GF-D8 (cell line): Measurements from ENCODE around the gene UBC.
"Not testable (repeated sequence)": the region's sequence is repeated elsewhere in the genome, so short reads cannot be mapped to it uniquely, and the experiment has no call there.

ENCODE experiments used
- DNase-seq: peaks from one replicate; lab custom pipeline; 2025; lab: John Stamatoyannopoulos, UW

The UBC gene

GRCh38 chr12:124914392-124915238 is at the start of gene UBC:
UBC (minus strand) TSS chr12:124914650; CDS start chr12:124913771, 879 bp downstream.
- no peak for DNase-seq

DNA sequence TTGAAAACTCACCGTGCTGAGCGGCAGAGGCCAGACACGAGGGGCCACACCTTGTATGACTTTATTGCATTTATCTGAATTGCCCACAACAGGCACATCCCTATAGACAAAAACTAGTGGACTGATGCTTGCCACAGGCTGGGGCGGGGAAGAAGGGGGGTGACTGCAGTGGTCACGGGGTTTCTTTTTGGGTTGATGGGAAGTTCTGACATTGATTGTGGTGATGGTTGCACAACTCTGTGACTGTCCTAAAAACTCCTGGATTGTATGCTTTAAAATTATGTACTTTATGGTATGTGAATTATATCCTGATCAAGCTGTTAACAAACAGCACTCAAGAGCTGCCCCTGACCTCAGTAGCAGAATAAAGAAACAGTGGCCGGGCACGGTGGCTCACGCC is 48.8 kb upstream of the UBC start:
- no peak for DNase-seq

DNA sequence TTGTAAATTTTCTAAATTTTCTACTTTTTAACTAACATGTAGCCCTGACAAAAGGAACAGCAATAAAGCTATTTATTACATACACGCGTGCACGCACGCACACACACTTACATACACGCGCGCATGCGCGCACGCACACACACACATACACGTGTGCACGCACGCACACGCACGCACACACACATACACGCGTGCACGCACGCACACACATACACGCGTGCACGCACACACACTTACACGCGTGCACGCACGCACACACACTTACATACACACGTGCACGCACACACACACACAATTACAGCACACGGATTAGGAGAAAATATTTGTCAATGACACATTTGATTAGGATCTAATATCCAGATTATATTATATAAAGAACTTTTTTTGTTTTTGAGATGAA is 46.6 kb upstream of the UBC start:
- no peak for DNase-seq

DNA sequence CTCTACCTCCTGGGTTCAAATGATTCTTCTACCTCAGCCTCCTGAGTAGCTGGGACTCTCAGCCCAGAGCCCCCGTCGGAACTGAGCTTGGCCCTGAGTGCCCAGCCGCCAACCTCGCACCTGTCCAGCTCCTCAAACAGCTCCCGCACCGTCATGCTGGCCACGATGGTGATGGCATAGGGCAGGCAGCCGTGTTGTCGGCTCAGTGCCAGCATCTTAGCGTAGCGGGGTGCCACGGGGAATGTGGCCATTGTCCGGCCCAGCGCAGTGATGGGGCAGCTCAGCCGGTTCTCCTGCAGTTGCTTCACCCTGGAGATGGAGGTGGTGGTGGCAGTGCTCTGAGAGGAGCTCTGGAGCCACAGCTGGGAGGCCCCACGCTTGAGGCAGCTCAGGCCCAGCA is 42.1 kb upstream of the UBC start:
- DNase-seq, result no peak

- DNase-seq, result no peak
These were observed 40.3 kb upstream of the UBC start for GRCh38 chr12:124954771-124955170.

GRCh38 chr12:124953689-124954405 is 39.4 kb upstream of the UBC start:
- no peak for DNase-seq

GRCh38 chr12:124952801-124953200 is 38.4 kb upstream of the UBC start:
- no peak for DNase-seq

DNA sequence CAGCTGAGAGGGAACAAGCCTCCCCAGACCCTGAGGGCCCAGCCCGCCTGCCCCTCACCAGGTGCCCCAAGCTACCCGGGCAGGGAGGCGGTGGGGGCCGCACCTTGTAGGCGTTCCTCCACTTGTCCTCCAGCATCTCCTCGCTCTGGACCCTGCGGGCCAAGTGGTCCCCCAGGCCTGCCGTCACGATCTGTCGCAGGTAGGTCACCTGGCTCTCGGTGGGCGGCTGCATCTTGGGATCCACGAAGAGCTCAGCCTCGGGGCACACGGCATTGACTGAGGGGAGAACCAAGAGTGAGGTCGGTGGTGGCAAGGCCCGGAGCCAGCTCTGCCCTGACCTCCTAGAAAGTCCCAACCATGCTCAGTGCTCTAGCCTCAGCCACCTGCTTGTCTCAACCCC is 37.8 kb upstream of the UBC start:
- DNase-seq, result no peak

GRCh38 chr12:124949779-124950728 is 35.6 kb upstream of the UBC start:
- no peak for DNase-seq

DNA sequence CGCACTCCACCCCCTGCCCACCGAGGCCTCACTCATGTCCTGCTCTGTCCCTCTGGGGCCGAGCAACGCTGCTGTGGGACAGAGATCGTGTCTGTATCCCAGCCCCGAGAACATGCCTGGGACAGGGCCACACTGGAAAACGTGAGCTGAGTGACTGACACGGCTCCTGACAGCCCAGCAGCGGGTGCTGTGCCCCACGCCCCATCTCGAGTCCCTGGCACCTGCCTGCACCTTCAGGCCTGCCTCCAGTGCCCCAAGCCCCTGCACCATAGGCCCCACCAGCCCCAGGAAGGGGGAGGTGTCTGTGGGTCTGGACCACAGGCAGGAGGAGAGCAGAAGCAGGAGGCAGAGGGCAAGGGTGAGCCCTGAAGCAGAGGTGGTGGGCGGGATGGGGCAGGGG is 34.6 kb upstream of the UBC start:
- DNase-seq, result no peak

DNA sequence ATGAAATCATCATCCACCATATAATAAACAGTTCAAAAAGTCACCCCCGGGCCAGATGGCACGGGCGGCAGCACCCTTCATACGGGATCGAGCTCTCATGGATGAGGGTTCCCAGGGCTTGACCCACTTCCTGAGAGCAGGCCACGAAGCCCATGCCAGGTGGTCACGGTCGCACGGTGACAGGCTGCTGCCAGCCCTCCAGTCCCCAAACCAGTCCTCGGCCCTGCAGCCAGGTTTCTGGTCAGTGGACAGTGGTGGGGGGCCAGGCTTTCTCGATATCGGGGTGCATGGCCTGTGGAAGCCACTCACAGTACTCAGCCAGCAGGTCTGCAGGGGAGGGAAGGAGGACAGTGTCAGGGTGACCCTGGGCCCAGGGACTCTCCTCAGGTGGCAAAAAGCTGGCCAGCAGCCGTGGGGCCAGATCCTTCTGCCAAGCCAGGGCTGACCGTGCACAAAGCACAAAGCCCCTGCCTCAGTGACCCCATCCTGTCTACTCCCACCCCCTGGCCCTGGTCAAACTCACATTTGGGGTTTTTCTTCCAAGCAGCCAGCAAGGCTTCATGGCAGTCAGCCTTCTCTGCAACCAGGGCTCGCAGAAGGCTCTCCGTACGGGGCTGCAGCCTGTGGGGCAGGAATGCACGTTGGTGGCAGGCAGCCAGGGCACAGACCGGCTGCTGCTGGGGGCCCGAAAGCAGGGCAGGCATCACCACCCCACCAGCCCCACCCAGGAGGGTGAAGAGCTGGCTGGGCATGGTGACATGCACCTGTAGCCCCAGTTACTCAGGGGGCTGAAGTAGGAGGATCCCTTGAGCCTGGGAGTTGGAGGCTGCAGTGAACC is 33.3 kb upstream of the UBC start:
- DNase-seq, result no peak

DNA sequence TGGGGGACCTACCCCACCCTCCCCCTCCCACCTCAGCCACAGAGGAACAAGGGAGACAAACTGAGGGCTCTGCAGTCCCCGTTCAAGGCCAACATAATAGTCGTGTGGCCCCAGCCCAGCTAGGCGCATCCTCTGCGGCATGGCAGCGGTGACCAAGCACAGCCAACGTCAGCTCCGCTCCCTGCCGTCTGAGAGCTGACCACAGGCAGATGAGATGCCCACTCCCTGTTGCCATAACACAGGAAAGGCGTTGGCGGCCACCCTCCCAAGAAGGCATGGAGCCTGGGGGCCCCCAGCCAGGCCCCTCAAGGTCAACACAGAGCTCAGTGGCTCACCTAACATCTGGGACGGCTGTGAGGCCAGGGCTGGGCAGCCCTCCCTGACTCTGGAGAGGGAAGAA is 32.6 kb upstream of the UBC start:
- DNase-seq, result no peak

DNA sequence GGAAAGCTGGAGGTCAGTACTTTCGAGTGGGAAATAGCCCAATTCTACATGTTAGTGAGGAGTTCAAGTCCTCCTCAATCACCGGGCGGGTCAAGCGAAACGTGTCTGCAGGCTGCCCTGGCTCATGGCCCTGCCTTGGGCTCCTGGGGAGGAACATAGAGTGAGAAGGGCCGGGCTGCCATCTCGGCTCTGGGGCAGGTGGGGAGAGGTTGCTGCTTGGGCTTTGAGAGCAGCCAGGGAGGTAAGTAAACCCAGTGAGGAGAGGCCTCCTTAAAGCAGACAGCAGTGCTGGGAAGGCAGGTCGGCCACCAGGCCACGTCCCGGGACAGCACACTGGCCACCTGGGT is 32.0 kb upstream of the UBC start:
- no peak for DNase-seq

GRCh38 chr12:124941170-124941527 is 26.7 kb upstream of the UBC start:
- no peak for DNase-seq

DNA sequence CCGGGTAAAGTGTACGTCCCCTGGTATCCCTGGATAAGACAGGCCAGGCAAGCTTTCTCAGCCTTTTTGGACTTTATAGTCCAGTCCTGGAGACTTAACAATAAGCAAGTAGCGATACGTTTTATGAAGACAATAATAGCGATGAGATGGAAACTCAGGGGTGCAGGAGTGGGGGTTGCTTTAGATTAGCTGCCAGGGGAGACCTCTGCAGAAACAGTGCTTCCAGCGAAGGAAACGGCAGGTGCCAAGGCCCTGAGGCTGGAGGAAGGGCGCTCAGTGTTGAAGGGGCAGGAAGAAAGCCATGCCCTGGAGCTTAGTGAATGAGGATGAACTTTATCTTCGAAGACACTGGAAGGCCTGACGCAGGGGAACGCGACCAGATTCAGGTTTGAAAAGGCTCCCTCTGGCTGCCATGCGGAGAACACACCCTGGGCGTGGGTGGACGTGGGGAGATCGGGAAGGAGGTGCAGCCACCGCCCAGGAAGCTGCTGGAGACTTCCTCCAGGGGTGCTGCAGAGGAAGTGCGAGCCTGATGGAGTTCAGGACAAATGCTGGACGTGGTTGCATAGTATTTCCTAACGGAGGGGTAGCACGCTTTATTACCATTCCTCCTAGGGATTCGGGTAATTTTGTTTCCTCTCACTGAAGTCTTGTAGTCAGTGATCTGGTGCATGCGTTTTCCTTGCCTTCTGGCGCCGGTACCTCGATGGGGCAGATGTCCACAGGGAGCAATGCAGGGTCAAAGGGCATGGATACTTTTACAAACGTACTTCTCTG is 26.1 kb upstream of the UBC start:
- no peak for DNase-seq

DNA sequence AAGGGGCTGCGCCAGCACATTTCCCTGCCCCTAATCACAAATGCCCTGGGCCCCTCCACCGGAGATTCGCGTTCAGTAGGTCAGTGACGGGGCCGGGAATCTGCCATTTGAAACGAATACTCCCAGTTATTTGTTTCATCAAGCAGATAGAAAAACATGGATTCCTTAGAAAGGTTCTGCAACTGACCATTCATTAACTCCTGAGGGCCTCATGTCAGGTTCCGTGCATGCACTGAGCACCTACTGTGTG is 25.6 kb upstream of the UBC start:
- DNase-seq, result no peak

GRCh38 chr12:124939421-124940142 is 25.1 kb upstream of the UBC start:
- DNase-seq, result no peak

GRCh38 chr12:124939079-124939420 is 24.6 kb upstream of the UBC start:
- DNase-seq, result no peak

DNA sequence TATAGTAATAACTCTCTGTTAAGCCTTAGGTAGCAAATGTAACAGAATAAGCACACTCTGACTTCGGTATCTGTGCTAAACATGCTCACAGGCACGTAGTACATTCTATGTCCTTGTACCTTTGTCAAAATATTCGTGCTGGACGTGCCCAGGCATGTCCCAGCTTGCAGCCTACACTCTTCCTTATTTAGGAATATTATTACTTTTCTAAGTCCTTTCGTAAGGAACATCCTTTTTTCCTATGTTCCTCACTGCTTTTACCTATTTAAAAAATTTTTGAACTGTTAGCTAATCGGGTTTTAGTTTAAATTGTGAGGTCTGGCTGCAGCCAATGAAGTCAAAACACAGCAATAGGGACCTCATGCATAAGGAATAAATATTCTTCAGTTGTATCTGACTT is 24.1 kb upstream of the UBC start:
- DNase-seq, result no peak

DNA sequence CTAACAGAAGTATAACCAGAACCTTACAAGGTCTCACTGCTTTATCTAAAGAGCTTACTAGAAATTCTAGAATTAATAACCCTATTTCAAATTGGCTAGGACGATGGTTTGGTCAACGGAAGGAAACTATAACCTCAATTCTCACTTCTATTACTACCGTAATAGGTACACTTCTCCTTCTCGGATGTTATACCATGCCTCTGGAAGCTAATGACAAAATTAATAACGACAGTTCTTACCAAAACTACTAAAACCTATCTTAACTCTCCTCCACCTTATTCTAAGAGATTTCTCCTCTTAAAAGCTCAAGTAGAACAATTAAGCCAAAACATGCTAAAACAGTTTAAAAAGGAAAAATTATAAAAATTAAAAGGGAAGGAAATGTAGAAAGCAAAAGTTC is 23.7 kb upstream of the UBC start:
- DNase-seq, result no peak

GRCh38 chr12:124931528-124931927 is 17.1 kb upstream of the UBC start:
- not testable (repeated sequence) for DNase-seq
